DMS79 (cell line): Measurements from ENCODE around the gene VEZT.

Experiments
- DNase-seq: peaks from one replicate; lab custom pipeline; 2025; lab: John Stamatoyannopoulos, UW

Gene VEZT

GRCh38 chr12:95200128-95200894 lies 17.3 kb upstream of the VEZT start:
- no peak for DNase-seq

GRCh38 chr12:95201056-95201670 lies 16.4 kb upstream of the VEZT start:
- DNase-seq = no peak

- no peak for DNase-seq
Observed at GRCh38 chr12:95202691-95203486, 14.7 kb upstream of the VEZT start.

- no peak for DNase-seq
Observed at GRCh38 chr12:95203487-95204030, 14.0 kb upstream of the VEZT start.

- no peak for DNase-seq
Observed at GRCh38 chr12:95204141-95204866, 13.3 kb upstream of the VEZT start.

- DNase-seq = no peak
Observed at GRCh38 chr12:95205016-95205624, 12.5 kb upstream of the VEZT start.

- DNase-seq = no peak
Observed at GRCh38 chr12:95205685-95206084, 11.9 kb upstream of the VEZT start.

- DNase-seq = no peak
Observed at GRCh38 chr12:95206916-95207315, 10.7 kb upstream of the VEZT start.

GRCh38 chr12:95207407-95207806 lies 10.2 kb upstream of the VEZT start:
- DNase-seq = no peak

- peak; percentile 83 for DNase-seq
Observed at GRCh38 chr12:95208678-95209077, 8.9 kb upstream of the VEZT start.

GRCh38 chr12:95212586-95212985 lies 5.0 kb upstream of the VEZT start:
- no peak for DNase-seq

GRCh38 chr12:95213119-95213518 lies 4.5 kb upstream of the VEZT start:
- no peak for DNase-seq

- DNase-seq = no peak
Observed at GRCh38 chr12:95213928-95214327, 3.7 kb upstream of the VEZT start.

GRCh38 chr12:95214466-95214865 lies 3.1 kb upstream of the VEZT start:
- no peak for DNase-seq

- DNase-seq = no peak
Observed at GRCh38 chr12:95215949-95216348, 1.7 kb upstream of the VEZT start.

- DNase-seq = no peak
Observed at GRCh38 chr12:95216711-95217376, 763 bp upstream of the VEZT start.

- DNase-seq = peak; percentile 83
Observed at GRCh38 chr12:95218150-95219133, 835 bp downstream of the VEZT start.

GRCh38 chr12:95220190-95220589 lies 2.6 kb downstream of the VEZT start:
- no peak for DNase-seq

GRCh38 chr12:95220726-95221125 lies 3.1 kb downstream of the VEZT start:
- no peak for DNase-seq
